Measurements from ENCODE around the gene IGSF21.

- TF ChIP-seq POLR2A (IDR thresholded peaks at IDR 0.05; ENCODE audit: control extremely low read depth in 1 of 2, low read depth in 2 of 2, low read length in 2 of 2): no peak
- TF ChIP-seq RFX5 (IDR thresholded peaks at IDR 0.05; ENCODE audit: borderline replicate concordance, low read depth, low read length): no peak
- TF ChIP-seq CHD2 (IDR thresholded peaks at IDR 0.05; ENCODE audit: low read length): no peak
- TF ChIP-seq EZH2 (IDR thresholded peaks at IDR 0.05; ENCODE audit: low read depth, low read length, severe bottlenecking): no peak
- no peak for TF ChIP-seq ZNF274 (IDR thresholded peaks at IDR 0.05; ENCODE audit: borderline replicate concordance, extremely low read depth, low read length)
Observed at GRCh38 chr1:18316764-18317163, 209.2 kb downstream of the IGSF21 start.
